HepG2 (cell line): Measurements from ENCODE around the gene GIPC1. TPM values are rescaled to one million over a fixed set of nuclear protein-coding genes. Genes with fewer than 3 reads are reported as not detected.

Source experiments
- AGO2 ChIP-seq: fragments of 200-400 bp; formaldehyde crosslinking; optimal IDR thresholded peaks from 2 replicates; pipeline ENCODE3; 2017; ENCODE audit warnings: mild to moderate bottlenecking, low read depth, low read length, moderate library complexity
- AKNA ChIP-seq: sonication (generic); formaldehyde crosslinking; IDR thresholded peaks from 2 replicates; pipeline ENCODE4 v1.4.0; 2020; ENCODE audit warnings: missing genetic modification reagents, borderline replicate concordance
- ARNTL ChIP-seq: sonication (generic); formaldehyde crosslinking; IDR thresholded peaks from 2 replicates; pipeline ENCODE4 v1.4.0; 2020; ENCODE audit warnings: mild to moderate bottlenecking, missing genetic modification reagents
- CHCHD3 ChIP-seq: sonication (generic); formaldehyde crosslinking; IDR thresholded peaks from 2 replicates; pipeline ENCODE4 v1.8.0; 2022; ENCODE audit warnings: mild to moderate bottlenecking, missing genetic modification reagents, moderate library complexity
- DNMT1 ChIP-seq: sonication (generic); formaldehyde crosslinking; IDR thresholded peaks from 2 replicates; pipeline ENCODE4 v1.5.1; 2020; ENCODE audit warnings: mild to moderate bottlenecking, missing genetic modification reagents
- KAT7 ChIP-seq: IDR thresholded peaks from 2 replicates; pipeline ENCODE4 v1.6.1; 2018; ENCODE audit warnings: borderline replicate concordance, missing compliant biosample characterization
- KLF13 ChIP-seq: sonication (generic); formaldehyde crosslinking; IDR thresholded peaks from 2 replicates; pipeline ENCODE4 v1.4.0; 2020; ENCODE audit warnings: mild to moderate bottlenecking, missing genetic modification reagents
- KLF6 ChIP-seq: IDR thresholded peaks from 2 replicates; pipeline ENCODE4 v1.8.0; 2016; ENCODE audit warnings: missing biosample characterization, missing genetic modification reagents
- MED1 ChIP-seq: sonication (generic); formaldehyde crosslinking; IDR thresholded peaks from 2 replicates; pipeline ENCODE4 v1.4.0; 2020; ENCODE audit warnings: missing genetic modification reagents
- MLXIP ChIP-seq: sonication (generic); formaldehyde crosslinking; IDR thresholded peaks from 2 replicates; pipeline ENCODE4 v1.9.0; 2021; ENCODE audit warnings: missing genetic modification reagents, borderline replicate concordance
- MZF1 ChIP-seq: sonication (generic); formaldehyde crosslinking; IDR thresholded peaks from 2 replicates; pipeline ENCODE4 v1.8.1; 2023; ENCODE audit warnings: mild to moderate bottlenecking, missing genetic modification reagents, borderline replicate concordance
- NFE2L2 ChIP-seq: fragments of 150-350 bp; IDR thresholded peaks from 2 replicates; pipeline ENCODE4 v1.6.1; 2014; ENCODE audit warnings: low read length
- NRL ChIP-seq: sonication (generic); formaldehyde crosslinking; IDR thresholded peaks from 2 replicates; pipeline ENCODE4 v1.5.0; 2020; ENCODE audit warnings: missing genetic modification reagents, mild to moderate bottlenecking, moderate library complexity, borderline replicate concordance
- RCOR2 ChIP-seq: IDR thresholded peaks from 2 replicates; pipeline ENCODE4 v1.6.1; 2016; ENCODE audit warnings: missing biosample characterization, missing genetic modification reagents
- RFXAP ChIP-seq: sonication (generic); formaldehyde crosslinking; IDR thresholded peaks from 2 replicates; pipeline ENCODE4 v1.4.0; 2020; ENCODE audit warnings: missing genetic modification reagents, borderline replicate concordance
- SMC3 ChIP-seq: IDR thresholded peaks from 2 replicates; pipeline ENCODE4 v1.6.1; 2011; ENCODE audit warnings: low read length, improper control_type of control experiment
- TAF1 ChIP-seq: sonication (generic); formaldehyde crosslinking; IDR thresholded peaks from 2 replicates; pipeline ENCODE4 v1.4.0; 2020; ENCODE audit warnings: missing genetic modification reagents
- ZFX ChIP-seq: sonication (generic); formaldehyde crosslinking; IDR thresholded peaks from 2 replicates; pipeline ENCODE4 v1.4.0; 2020; ENCODE audit warnings: mild to moderate bottlenecking, low read depth, missing genetic modification reagents, moderate library complexity
- ZKSCAN8 ChIP-seq: IDR thresholded peaks from 2 replicates; pipeline ENCODE4 v1.6.1; 2016; ENCODE audit warnings: borderline replicate concordance, missing genetic modification reagents, missing compliant biosample characterization
- ZMAT5 ChIP-seq: sonication (generic); formaldehyde crosslinking; IDR thresholded peaks from 2 replicates; pipeline ENCODE4 v1.5.0; 2020; ENCODE audit warnings: mild to moderate bottlenecking, low read depth, missing genetic modification reagents, borderline replicate concordance
- ZNF563 ChIP-seq: sonication (generic); formaldehyde crosslinking; IDR thresholded peaks from 2 replicates; pipeline ENCODE4 v1.8.0; 2022; ENCODE audit warnings: mild to moderate bottlenecking, moderate library complexity, missing genetic modification reagents
- ZNF569 ChIP-seq: sonication (generic); formaldehyde crosslinking; IDR thresholded peaks from 2 replicates; pipeline ENCODE4 v1.5.0; 2020; ENCODE audit warnings: mild to moderate bottlenecking, missing genetic modification reagents, moderate library complexity, borderline replicate concordance
- polyA plus RNA-seq, 8 experiments: library from polyadenylated mRNA; depleted of rRNA in 3 of 8; stranded (reverse) in 7 of 8; unstranded in 1 of 8; fragments of >200 nt; fragmentation: Illumina TruSeq in 4 of 8; extraction: Trizol in 4 of 8; gene quantifications; 2 replicates each; pipeline versions ENCODE4 v1.2.1 to v1.2.3, GENCODE V29; 2011 to 2016; ENCODE audit warnings: low read depth in 4 of 8, missing spikeins in 1 of 8, mixed read lengths in 1 of 8; ENCODE audit not compliant: insufficient read depth in 1 of 8
- total RNA-seq, 5 experiments: library from RNA; depleted of rRNA; stranded (reverse); fragments of >200 nt; fragmentation: Illumina TruSeq; extraction: Trizol; gene quantifications; 2 replicates each; pipeline ENCODE4 v1.2.3, GENCODE V29; 2016; ENCODE audit warnings: low read depth in 1 of 5

The GIPC1 gene
- total and polyA plus RNA-seq, 2 of the 13 experiments (the other 11 are each of a cell fraction or from before 2014, with no cell fraction given) = 27.1 to 48.1 TPM

- TF ChIP-seq AGO2 = peak; percentile 96
- TF ChIP-seq ZFX = peak; percentile 51
- TF ChIP-seq MLXIP (CRISPR knock-in tag) = no peak
- TF ChIP-seq TAF1 = no peak
- no peak for TF ChIP-seq ZNF569 (CRISPR knock-in tag)
- TF ChIP-seq KLF13 (CRISPR knock-in tag) = no peak
- TF ChIP-seq RCOR2 (CRISPR knock-in tag) = no peak
- 0 out of 2 replicates have a peak, but pooled peaks have one; percentile 50 for TF ChIP-seq CHCHD3 (CRISPR knock-in tag)
- TF ChIP-seq NFE2L2 = no peak
- no peak for TF ChIP-seq MZF1 (CRISPR knock-in tag)
- no peak for TF ChIP-seq ZKSCAN8 (CRISPR knock-in tag)
- no peak for TF ChIP-seq SMC3
- no peak for TF ChIP-seq RFXAP (CRISPR knock-in tag)
- no peak for TF ChIP-seq ZMAT5
- no peak for TF ChIP-seq AKNA (CRISPR knock-in tag)
- no peak for TF ChIP-seq NRL
- no peak for TF ChIP-seq KAT7 (CRISPR knock-in tag)
- TF ChIP-seq ARNTL = no peak
- no peak for TF ChIP-seq DNMT1 (CRISPR knock-in tag)
- no peak for TF ChIP-seq MED1
- 0 out of 2 replicates have a peak, but pooled peaks have one; percentile 47 for TF ChIP-seq KLF6 (CRISPR knock-in tag)
- TF ChIP-seq ZNF563 (CRISPR knock-in tag) = peak; percentile 52; the same call in 1 of the 2 replicates
Observed at GRCh38 chr19:14472202-14472938, 23.6 kb downstream of the GIPC1 start (continued).
